Liver (tissue), 3 donors: ENCODE results near the gene SNX13.

ENCODE experiments used
- ATF3 ChIP-seq: IDR thresholded peaks from 2 replicates; pipeline ENCODE4 v1.6.1; 2016; ENCODE audit warnings: antibody characterized with exemption
- CTCF ChIP-seq: fragments of 150-350 bp; IDR thresholded peaks from 2 replicates; pipeline ENCODE4 v1.5.1; 2017; ENCODE audit warnings: improper control_type of control experiment, low read depth, low read length; ENCODE audit not compliant: missing input control
- GABPA ChIP-seq, 2 donors: IDR thresholded peaks in 1 of 2; conservative IDR thresholded peaks in 1 of 2; 2 replicates each; pipeline ENCODE4 v1.6.1; 2016; ENCODE audit warnings: antibody characterized with exemption in 2 of 2, mild to moderate bottlenecking in 1 of 2, moderate library complexity in 1 of 2
- HNF4A ChIP-seq, 2 donors: conservative IDR thresholded peaks; 2 replicates each; pipeline ENCODE4 v1.6.1; 2016; ENCODE audit warnings: antibody characterized with exemption in 2 of 2, mild to moderate bottlenecking in 2 of 2
- HNF4G ChIP-seq: IDR thresholded peaks from 2 replicates; pipeline ENCODE4 v1.6.1; 2016; ENCODE audit warnings: antibody characterized with exemption
- JUND ChIP-seq, 2 donors: IDR thresholded peaks; 2 replicates each; pipeline ENCODE4 v1.6.1; 2016; ENCODE audit warnings: antibody characterized with exemption in 2 of 2
- MAX ChIP-seq: IDR thresholded peaks from 2 replicates; pipeline ENCODE4 v1.6.1; 2016; ENCODE audit warnings: antibody characterized with exemption
- NR2F2 ChIP-seq: IDR thresholded peaks from 2 replicates; pipeline ENCODE4 v1.6.1; 2016; ENCODE audit warnings: antibody characterized with exemption
- RAD21 ChIP-seq, 2 donors: IDR thresholded peaks; 2 replicates each; pipeline ENCODE4 v1.6.1; 2016; ENCODE audit warnings: antibody characterized with exemption in 2 of 2, mild to moderate bottlenecking in 2 of 2
- REST ChIP-seq: IDR thresholded peaks from 2 replicates; pipeline ENCODE4 v1.6.1; 2016; ENCODE audit warnings: antibody characterized with exemption, mild to moderate bottlenecking
- RXRA ChIP-seq, 2 donors: IDR thresholded peaks; 2 replicates each; pipeline ENCODE4 v1.6.1; 2017 to 2018; ENCODE audit warnings: antibody characterized with exemption in 2 of 2, mild to moderate bottlenecking in 1 of 2
- TAF1 ChIP-seq: conservative IDR thresholded peaks from 2 replicates; pipeline ENCODE4 v1.6.1; 2016; ENCODE audit warnings: antibody characterized with exemption, mild to moderate bottlenecking
- YY1 ChIP-seq: IDR thresholded peaks from 2 replicates; pipeline ENCODE4 v1.6.1; 2016; ENCODE audit warnings: antibody characterized with exemption, mild to moderate bottlenecking
- ZBTB33 ChIP-seq: IDR thresholded peaks from 2 replicates; pipeline ENCODE4 v1.6.1; 2016; ENCODE audit warnings: antibody characterized with exemption
- donor health status: healthy.
- donor health status: healthy.

- TF ChIP-seq CTCF (no peak), HNF4G (no peak), REST (no peak), NR2F2 (no peak), YY1 (no peak), RAD21 (IDR thresholded peaks at IDR 0.05) (no peak), ZBTB33 (no peak), GABPA (IDR thresholded peaks at IDR 0.05 in 1 of 2, conservative IDR thresholded peaks at IDR 0.05 in 1 of 2) (no peak), MAX (no peak), TAF1 (no peak), RXRA (IDR thresholded peaks at IDR 0.05) (no peak), JUND (IDR thresholded peaks at IDR 0.05) (no peak), ATF3 (no peak), HNF4A (conservative IDR thresholded peaks at IDR 0.05) (no peak)
These were observed 90.8 kb downstream of the SNX13 start for GRCh38 chr7:17849504-17849903.
